GM19452 (cell line): ENCODE measurements around the gene CXCR5.

ENCODE experiments used
- ATAC-seq: cut with Tn5 transposase; IDR thresholded peaks from one replicate; pipeline ENCODE4 v1.9.1; 2021; ENCODE audit not compliant: unreplicated experiment

Gene CXCR5

GRCh38 chr11:118876286-118876685 lies 7.4 kb upstream of the CXCR5 start:
- ATAC-seq = no peak

GRCh38 chr11:118877487-118878162 lies 6.1 kb upstream of the CXCR5 start:
- no peak for ATAC-seq

- ATAC-seq = no peak
Measured at GRCh38 chr11:118878163-118878563, 5.5 kb upstream of the CXCR5 start.

- ATAC-seq = no peak
Measured at GRCh38 chr11:118881228-118881627, 2.5 kb upstream of the CXCR5 start.

GRCh38 chr11:118882491-118882890 lies 1.2 kb upstream of the CXCR5 start:
- ATAC-seq = no peak

GRCh38 chr11:118883004-118883367 lies 706 bp upstream of the CXCR5 start:
- ATAC-seq = no peak

- ATAC-seq = no peak
Measured at GRCh38 chr11:118884875-118885274, 1.2 kb downstream of the CXCR5 start.

GRCh38 chr11:118885319-118885718 lies 1.6 kb downstream of the CXCR5 start:
- no peak for ATAC-seq

GRCh38 chr11:118885831-118886565 lies 2.3 kb downstream of the CXCR5 start:
- ATAC-seq = no peak

- no peak for ATAC-seq
Measured at GRCh38 chr11:118886681-118887111, 3.0 kb downstream of the CXCR5 start.

GRCh38 chr11:118887206-118887605 lies 3.5 kb downstream of the CXCR5 start:
- no peak for ATAC-seq

- ATAC-seq = no peak
Measured at GRCh38 chr11:118888398-118888797, 4.7 kb downstream of the CXCR5 start.

- ATAC-seq = no peak
Measured at GRCh38 chr11:118889797-118890196, 6.1 kb downstream of the CXCR5 start.

- no peak for ATAC-seq
Measured at GRCh38 chr11:118892514-118892913, 8.8 kb downstream of the CXCR5 start.

GRCh38 chr11:118892964-118893363 lies 9.3 kb downstream of the CXCR5 start:
- ATAC-seq = no peak

- no peak for ATAC-seq
Measured at GRCh38 chr11:118893662-118894061, 10.0 kb downstream of the CXCR5 start.

GRCh38 chr11:118894192-118894591 lies 10.5 kb downstream of the CXCR5 start:
- no peak for ATAC-seq

GRCh38 chr11:118895093-118896039 lies 11.7 kb downstream of the CXCR5 start:
- ATAC-seq = no peak

GRCh38 chr11:118896472-118896913 lies 12.8 kb downstream of the CXCR5 start:
- no peak for ATAC-seq

- ATAC-seq = no peak
Measured at GRCh38 chr11:118896921-118897591, 13.4 kb downstream of the CXCR5 start.
